ENCODE data around the gene KCNIP4.

Gene KCNIP4

DNA sequence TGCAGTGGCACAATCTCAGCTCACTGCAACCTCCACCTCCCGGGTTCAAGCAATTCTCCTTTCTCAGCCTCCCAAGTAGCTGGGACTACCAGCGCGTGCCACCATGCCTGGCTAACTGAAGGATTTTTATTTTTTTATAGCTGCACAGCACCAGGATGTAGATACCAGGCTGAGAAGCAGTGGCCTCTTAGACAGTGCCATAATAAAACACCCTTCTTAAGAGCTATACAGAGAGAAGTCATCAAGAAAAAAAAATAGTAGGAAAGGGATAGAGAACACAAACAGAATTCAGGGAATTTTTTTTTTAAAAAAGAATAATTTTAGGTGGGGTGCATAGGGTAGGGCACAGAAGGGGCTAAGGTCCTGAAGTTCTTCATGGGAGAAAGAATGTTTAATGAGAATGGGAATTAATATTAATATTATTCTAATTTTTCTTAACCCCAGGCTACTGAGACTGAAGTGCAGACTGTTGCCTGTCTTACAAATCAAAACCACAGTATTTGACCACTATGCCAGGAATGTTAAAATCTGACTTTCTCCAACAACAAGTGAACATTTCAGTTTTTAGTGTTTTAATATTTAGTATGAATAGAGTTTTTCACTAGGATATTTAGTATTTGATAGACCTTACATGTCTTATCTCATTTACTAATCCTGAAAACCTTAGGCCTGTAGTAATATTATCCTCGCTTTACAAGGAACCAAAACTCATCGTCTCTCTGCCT lies 146.7 kb downstream of the KCNIP4 start:
- no peak overlapping the region for H3K4me3 ChIP-seq (ENCODE audit: low read depth, low read length)
- TF ChIP-seq, protein P1, sequence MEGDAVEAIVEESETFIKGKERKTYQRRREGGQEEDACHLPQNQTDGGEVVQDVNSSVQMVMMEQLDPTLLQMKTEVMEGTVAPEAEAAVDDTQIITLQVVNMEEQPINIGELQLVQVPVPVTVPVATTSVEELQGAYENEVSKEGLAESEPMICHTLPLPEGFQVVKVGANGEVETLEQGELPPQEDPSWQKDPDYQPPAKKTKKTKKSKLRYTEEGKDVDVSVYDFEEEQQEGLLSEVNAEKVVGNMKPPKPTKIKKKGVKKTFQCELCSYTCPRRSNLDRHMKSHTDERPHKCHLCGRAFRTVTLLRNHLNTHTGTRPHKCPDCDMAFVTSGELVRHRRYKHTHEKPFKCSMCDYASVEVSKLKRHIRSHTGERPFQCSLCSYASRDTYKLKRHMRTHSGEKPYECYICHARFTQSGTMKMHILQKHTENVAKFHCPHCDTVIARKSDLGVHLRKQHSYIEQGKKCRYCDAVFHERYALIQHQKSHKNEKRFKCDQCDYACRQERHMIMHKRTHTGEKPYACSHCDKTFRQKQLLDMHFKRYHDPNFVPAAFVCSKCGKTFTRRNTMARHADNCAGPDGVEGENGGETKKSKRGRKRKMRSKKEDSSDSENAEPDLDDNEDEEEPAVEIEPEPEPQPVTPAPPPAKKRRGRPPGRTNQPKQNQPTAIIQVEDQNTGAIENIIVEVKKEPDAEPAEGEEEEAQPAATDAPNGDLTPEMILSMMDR (IDR thresholded peaks at IDR 0.05; ENCODE audit: low read depth, low read length), result no peak

DNA sequence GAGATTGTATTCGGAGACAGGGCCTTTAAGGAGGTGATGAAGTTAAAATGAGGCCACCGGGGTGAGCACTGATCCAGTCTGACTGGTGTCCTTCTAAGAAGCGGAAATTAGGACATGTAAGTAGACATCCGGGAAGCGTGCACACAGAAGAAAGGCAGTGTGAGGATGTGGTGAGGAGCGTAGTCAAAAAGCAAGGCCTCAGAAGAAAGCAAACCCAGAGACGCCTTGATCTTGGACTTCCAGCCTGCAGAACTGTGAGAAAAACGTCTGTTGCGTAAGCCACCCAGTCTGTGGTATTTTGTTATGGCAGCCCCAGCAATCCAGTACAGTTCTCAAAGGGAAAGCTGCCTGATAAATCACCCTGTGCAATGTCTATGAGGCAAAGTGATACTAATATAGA lies 153.5 kb downstream of the KCNIP4 start:
- TF ChIP-seq, protein P1 (IDR thresholded peaks at IDR 0.05; ENCODE audit: low read depth, low read length), result no peak
- no peak overlapping the region for H3K4me3 ChIP-seq (ENCODE audit: low read depth, low read length)

DNA sequence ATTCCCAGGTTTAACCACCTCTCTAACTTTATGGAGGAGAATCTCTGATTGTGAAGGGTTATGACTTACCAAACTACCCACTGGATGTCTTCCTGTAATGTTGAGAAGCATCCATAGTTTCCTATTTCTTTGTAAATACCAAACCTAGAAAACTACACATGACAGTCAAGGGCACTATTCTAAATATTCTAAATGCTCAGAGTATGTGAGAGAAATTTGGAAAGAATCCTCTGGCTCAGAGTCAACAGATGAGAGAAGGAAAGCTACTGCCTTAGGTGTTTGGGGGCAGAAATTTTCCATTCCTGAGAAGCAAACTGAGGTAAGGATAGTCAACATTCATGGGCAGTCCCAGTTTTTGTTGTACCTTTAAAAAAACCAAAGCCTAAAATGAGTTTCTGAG lies 155.8 kb downstream of the KCNIP4 start:
- TF ChIP-seq, protein P1 (IDR thresholded peaks at IDR 0.05; ENCODE audit: low read depth, low read length), result no peak
- H3K4me3 ChIP-seq (ENCODE audit: low read depth, low read length), result no peak overlapping the region

DNA sequence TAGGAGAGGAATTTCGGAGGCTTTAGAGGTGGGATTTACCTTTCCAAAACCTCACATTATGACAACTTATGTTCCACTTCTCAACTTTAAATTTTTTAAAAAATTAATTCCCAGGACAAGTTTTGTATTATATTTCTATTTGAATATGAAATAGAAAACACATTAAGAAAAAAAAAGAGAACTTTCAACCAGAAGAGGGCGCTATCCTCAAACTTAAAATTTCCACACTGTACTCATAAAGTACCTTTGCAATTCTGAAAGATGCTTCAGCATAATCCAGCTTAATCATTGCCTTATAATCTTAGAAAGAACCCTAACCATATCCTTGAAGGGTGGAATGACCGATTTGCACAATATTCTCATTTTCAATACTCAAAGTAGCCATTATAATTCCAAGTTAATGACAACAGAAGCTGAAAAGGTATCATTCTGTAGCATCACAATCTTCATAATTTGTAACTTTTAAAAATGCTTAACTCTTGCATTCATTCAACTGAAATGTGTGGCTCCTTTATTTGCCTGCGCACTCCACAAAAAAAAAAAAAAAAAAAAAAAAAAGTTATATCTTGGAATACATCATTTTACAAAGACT lies 158.0 kb downstream of the KCNIP4 start:
- no peak overlapping the region for H3K4me3 ChIP-seq (ENCODE audit: low read depth, low read length)
- TF ChIP-seq, protein P1 (IDR thresholded peaks at IDR 0.05; ENCODE audit: low read depth, low read length), result no peak

DNA sequence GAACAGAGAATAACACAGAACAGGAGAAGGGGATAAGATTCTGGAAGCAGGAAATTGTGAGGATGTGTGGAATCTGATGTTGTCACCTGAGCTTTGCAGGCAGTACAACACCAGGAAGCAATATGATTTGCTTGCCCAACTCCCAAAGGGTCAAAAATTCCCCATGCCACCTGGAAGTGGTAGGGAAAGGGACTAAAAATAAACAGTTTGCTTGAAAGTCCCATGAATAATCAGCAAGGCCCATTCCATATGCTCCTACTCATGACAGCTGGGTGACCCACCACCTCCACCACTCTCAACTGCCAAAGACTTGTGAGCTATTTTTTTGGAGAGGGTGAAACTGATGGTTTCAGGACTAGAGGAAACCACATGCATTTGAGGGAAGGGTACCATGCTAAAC lies 168.4 kb downstream of the KCNIP4 start:
- TF ChIP-seq, protein P1 (IDR thresholded peaks at IDR 0.05; ENCODE audit: low read depth, low read length), result no peak
- H3K4me3 ChIP-seq (ENCODE audit: low read depth, low read length), result no peak overlapping the region

DNA sequence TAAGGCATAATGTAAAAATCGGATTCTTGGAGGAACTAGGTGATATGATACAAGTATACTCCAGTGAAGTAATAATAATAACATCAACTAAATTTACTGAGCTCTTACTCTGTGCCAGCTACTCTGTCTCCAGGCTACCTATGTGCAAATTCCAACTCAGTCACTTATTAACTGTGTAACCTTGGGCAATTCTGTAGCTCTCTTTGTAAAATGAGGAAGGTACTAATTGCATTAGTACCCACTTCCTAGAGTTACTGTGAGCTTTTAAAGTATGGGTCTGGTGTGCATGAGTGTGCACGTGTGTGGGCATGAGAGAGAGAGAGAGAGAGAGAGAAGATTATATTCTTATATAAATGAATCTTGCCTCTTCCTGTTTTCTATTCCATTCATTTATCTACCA lies 169.9 kb downstream of the KCNIP4 start:
- TF ChIP-seq, protein P1 (IDR thresholded peaks at IDR 0.05; ENCODE audit: low read depth, low read length), result no peak
- H3K4me3 ChIP-seq (ENCODE audit: low read depth, low read length), result no peak overlapping the region

DNA sequence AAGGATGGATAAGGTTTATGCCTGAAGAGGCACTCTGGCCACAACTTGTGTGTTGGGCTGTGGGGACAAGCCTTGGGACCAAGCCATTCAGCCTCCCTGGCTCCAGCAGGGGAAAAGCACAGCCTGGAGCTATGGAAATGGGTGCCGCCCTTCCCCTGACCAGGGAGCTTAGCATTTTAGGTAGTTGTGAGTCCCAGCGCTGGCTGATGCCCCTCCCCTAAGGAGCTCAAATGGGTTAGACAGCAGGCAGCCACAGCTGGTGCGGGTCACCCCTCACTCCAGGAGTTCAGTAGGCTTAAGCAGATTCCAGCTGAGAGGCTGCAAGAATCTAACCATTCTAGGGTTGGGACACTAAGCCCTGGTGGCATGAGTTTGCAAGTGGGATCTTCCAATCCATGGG lies 172.9 kb downstream of the KCNIP4 start:
- TF ChIP-seq, protein P1 (IDR thresholded peaks at IDR 0.05; ENCODE audit: low read depth, low read length), result no peak
- H3K4me3 ChIP-seq (ENCODE audit: low read depth, low read length), result no peak overlapping the region

Measured in WI38 (cell line).